Vagina (tissue), 2 donors: ENCODE results near the gene PALM.

Experiments
- POLR2AphosphoS5 ChIP-seq, 2 donors: sonication (generic); formaldehyde crosslinking; IDR thresholded peaks; one replicate each; pipeline ENCODE4 v1.9.0; 2017; ENCODE audit warnings: antibody characterized with exemption in 2 of 2, mild to moderate bottlenecking in 2 of 2, low read depth in 1 of 2; ENCODE audit not compliant: insufficient read depth in 1 of 2
- TF ChIP-seq, protein P1 (sequence below), 3 experiments: fragments of 450-650 bp in 2 of 3; fragments of 200-600 bp in 1 of 3; sonication (generic) in 1 of 3; IDR thresholded peaks; one replicate each; pipeline ENCODE4 v1.5.1; 2017 to 2019; ENCODE audit warnings: antibody characterized with exemption in 3 of 3, mild to moderate bottlenecking in 2 of 3, moderate library complexity in 2 of 3

DNA sequence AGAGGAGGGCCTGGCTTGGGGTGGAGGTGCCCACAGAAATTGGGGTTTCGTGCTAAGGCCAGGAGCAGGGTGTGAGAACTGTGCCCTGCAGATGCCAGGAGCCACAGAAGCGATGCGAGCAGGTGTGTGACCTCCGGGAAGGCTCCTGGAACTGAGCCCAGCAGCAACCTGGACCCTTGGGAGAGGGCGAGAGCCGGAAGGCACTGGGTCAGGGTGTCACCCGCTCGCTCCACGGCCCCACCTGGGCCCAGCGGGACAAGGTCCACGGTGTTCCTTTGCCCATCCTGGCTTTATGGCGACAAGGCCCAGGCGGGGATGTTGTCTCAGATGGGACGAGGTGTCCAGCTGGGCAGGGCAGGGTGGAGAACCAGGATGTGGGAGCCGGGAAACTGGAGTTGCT is 46.3 kb downstream of the PALM start:
- TF ChIP-seq, protein P1, sequence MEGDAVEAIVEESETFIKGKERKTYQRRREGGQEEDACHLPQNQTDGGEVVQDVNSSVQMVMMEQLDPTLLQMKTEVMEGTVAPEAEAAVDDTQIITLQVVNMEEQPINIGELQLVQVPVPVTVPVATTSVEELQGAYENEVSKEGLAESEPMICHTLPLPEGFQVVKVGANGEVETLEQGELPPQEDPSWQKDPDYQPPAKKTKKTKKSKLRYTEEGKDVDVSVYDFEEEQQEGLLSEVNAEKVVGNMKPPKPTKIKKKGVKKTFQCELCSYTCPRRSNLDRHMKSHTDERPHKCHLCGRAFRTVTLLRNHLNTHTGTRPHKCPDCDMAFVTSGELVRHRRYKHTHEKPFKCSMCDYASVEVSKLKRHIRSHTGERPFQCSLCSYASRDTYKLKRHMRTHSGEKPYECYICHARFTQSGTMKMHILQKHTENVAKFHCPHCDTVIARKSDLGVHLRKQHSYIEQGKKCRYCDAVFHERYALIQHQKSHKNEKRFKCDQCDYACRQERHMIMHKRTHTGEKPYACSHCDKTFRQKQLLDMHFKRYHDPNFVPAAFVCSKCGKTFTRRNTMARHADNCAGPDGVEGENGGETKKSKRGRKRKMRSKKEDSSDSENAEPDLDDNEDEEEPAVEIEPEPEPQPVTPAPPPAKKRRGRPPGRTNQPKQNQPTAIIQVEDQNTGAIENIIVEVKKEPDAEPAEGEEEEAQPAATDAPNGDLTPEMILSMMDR (IDR thresholded peaks at IDR 0.05) = no peak
- TF ChIP-seq POLR2AphosphoS5 (IDR thresholded peaks at IDR 0.05; ENCODE audit: insufficient read depth in 1 of 2, low read depth in 1 of 2) = no peak
